OCI-LY3 (cell line): ENCODE results near the gene SNX24.

Source experiments
- EZH2phosphoT487 ChIP-seq: fragments of 200-600 bp; shearing (Covaris generic); IDR thresholded peaks from 2 replicates; pipeline ENCODE4 v1.6.1; 2018; ENCODE audit warnings: antibody characterized with exemption, mixed run types, low read depth
- TF ChIP-seq, protein P1 (sequence below): fragments of 200-600, 300-600 bp; sonication (generic); IDR thresholded peaks from 2 replicates; pipeline ENCODE4 v1.5.1; 2014; ENCODE audit warnings: antibody characterized with exemption, low read length, low read depth

- TF ChIP-seq, protein P1, sequence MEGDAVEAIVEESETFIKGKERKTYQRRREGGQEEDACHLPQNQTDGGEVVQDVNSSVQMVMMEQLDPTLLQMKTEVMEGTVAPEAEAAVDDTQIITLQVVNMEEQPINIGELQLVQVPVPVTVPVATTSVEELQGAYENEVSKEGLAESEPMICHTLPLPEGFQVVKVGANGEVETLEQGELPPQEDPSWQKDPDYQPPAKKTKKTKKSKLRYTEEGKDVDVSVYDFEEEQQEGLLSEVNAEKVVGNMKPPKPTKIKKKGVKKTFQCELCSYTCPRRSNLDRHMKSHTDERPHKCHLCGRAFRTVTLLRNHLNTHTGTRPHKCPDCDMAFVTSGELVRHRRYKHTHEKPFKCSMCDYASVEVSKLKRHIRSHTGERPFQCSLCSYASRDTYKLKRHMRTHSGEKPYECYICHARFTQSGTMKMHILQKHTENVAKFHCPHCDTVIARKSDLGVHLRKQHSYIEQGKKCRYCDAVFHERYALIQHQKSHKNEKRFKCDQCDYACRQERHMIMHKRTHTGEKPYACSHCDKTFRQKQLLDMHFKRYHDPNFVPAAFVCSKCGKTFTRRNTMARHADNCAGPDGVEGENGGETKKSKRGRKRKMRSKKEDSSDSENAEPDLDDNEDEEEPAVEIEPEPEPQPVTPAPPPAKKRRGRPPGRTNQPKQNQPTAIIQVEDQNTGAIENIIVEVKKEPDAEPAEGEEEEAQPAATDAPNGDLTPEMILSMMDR, result no peak
- no peak for TF ChIP-seq EZH2phosphoT487
These were observed 127.5 kb downstream of the SNX24 start for GRCh38 chr5:122972877-122973276.
